Lower leg skin (tissue), 3 donors: ENCODE data around the gene FNBP1L.

ENCODE experiments used
- POLR2A ChIP-seq, 2 donors: fragments of 450-650 bp; IDR thresholded peaks; one replicate each; pipeline ENCODE4 v1.6.1; 2016 to 2017; ENCODE audit warnings: antibody characterized with exemption in 2 of 2, mild to moderate bottlenecking in 1 of 2, moderate library complexity in 1 of 2
- TF ChIP-seq, protein P1 (sequence below), 3 donors: fragments of 450-650 bp; IDR thresholded peaks; one replicate each; pipeline ENCODE4 v1.5.1; 2016; ENCODE audit warnings: antibody characterized with exemption in 3 of 3, mild to moderate bottlenecking in 3 of 3, moderate library complexity in 2 of 3

GRCh38 chr1:93499533-93499932 is 51.6 kb downstream of the FNBP1L start:
- TF ChIP-seq, protein P1, sequence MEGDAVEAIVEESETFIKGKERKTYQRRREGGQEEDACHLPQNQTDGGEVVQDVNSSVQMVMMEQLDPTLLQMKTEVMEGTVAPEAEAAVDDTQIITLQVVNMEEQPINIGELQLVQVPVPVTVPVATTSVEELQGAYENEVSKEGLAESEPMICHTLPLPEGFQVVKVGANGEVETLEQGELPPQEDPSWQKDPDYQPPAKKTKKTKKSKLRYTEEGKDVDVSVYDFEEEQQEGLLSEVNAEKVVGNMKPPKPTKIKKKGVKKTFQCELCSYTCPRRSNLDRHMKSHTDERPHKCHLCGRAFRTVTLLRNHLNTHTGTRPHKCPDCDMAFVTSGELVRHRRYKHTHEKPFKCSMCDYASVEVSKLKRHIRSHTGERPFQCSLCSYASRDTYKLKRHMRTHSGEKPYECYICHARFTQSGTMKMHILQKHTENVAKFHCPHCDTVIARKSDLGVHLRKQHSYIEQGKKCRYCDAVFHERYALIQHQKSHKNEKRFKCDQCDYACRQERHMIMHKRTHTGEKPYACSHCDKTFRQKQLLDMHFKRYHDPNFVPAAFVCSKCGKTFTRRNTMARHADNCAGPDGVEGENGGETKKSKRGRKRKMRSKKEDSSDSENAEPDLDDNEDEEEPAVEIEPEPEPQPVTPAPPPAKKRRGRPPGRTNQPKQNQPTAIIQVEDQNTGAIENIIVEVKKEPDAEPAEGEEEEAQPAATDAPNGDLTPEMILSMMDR (IDR thresholded peaks at IDR 0.05) = no peak
- TF ChIP-seq POLR2A (IDR thresholded peaks at IDR 0.05) = no peak
